ENCODE data around the gene OOSP3. TPM values are rescaled to one million over a fixed set of nuclear protein-coding genes. Genes with fewer than 3 reads are reported as not detected.

Gene OOSP3
- total RNA-seq, 1 donor, result not detected

DNA sequence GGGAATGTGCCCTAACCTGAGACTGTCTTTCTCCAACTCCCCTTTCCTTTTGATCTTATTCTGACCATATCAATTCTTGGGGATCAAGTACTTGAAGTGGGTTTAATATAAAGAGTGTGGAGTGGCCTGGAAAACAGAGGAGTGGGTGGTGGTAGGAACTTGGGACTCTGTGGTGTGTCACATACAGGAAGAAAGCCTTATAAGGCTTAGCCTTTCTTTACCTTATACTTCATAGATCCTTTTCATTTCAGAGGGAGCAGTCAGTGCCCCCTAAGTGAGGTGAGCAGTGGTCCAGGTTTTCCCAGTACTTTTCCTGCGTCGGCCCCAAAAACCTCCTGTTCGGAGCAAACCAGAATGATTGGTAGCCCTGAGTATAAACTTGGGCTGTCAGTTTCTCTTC, 60.1 kb downstream of the OOSP3 start:
- Histone ChIP-seq H3K9me3 (ENCODE audit: low read depth, low read length) (no peaks in the 10 kb centered on the region), H3K4me2 (ENCODE audit: insufficient read depth, low read length) (no peak overlapping the region), H3K79me2 (ENCODE audit: insufficient read depth, low read length) (no peaks in the 10 kb centered on the region), H4K20me1 (ENCODE audit: insufficient read depth, low read length) (no peaks in the 10 kb centered on the region), H3K27ac (ENCODE audit: low read depth, low read length) (no peak overlapping the region), H2AFZ (ENCODE audit: low read length) (no peak overlapping the region), H3K4me3 (ENCODE audit: insufficient read depth, low read length) (no peak overlapping the region), H3K27me3 (ENCODE audit: insufficient read depth, low read length) (no peaks in the 10 kb centered on the region), H3K36me3 (ENCODE audit: insufficient read depth, low read length) (no peaks in the 10 kb centered on the region), H3K4me1 (ENCODE audit: insufficient read depth, low read length) (no peaks in the 10 kb centered on the region)
- TF ChIP-seq, protein P1, sequence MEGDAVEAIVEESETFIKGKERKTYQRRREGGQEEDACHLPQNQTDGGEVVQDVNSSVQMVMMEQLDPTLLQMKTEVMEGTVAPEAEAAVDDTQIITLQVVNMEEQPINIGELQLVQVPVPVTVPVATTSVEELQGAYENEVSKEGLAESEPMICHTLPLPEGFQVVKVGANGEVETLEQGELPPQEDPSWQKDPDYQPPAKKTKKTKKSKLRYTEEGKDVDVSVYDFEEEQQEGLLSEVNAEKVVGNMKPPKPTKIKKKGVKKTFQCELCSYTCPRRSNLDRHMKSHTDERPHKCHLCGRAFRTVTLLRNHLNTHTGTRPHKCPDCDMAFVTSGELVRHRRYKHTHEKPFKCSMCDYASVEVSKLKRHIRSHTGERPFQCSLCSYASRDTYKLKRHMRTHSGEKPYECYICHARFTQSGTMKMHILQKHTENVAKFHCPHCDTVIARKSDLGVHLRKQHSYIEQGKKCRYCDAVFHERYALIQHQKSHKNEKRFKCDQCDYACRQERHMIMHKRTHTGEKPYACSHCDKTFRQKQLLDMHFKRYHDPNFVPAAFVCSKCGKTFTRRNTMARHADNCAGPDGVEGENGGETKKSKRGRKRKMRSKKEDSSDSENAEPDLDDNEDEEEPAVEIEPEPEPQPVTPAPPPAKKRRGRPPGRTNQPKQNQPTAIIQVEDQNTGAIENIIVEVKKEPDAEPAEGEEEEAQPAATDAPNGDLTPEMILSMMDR (IDR thresholded peaks at IDR 0.05; ENCODE audit: extremely low read depth, low read depth, low read length), result no peak
- no peak for DNase-seq (ENCODE audit: insufficient read length, low spot score, missing footprints)

- no peak overlapping the region for H3K27ac ChIP-seq (ENCODE audit: low read depth, low read length)
- no peaks in the 10 kb centered on the region for H3K27me3 ChIP-seq (ENCODE audit: insufficient read depth, low read length)
- H3K79me2 ChIP-seq (ENCODE audit: insufficient read depth, low read length), result no peaks in the 10 kb centered on the region
- no peak overlapping the region for H3K4me3 ChIP-seq (ENCODE audit: insufficient read depth, low read length)
- DNase-seq (ENCODE audit: insufficient read length, low spot score, missing footprints), result no peak
- no peaks in the 10 kb centered on the region for H4K20me1 ChIP-seq (ENCODE audit: insufficient read depth, low read length)
- H3K4me1 ChIP-seq (ENCODE audit: insufficient read depth, low read length), result no peaks in the 10 kb centered on the region
- no peak overlapping the region for H3K4me2 ChIP-seq (ENCODE audit: insufficient read depth, low read length)
- H3K9me3 ChIP-seq (ENCODE audit: low read depth, low read length), result no peaks in the 10 kb centered on the region
- no peak overlapping the region for H2AFZ ChIP-seq (ENCODE audit: low read length)
- TF ChIP-seq, protein P1 (IDR thresholded peaks at IDR 0.05; ENCODE audit: extremely low read depth, low read depth, low read length), result no peak
- no peaks in the 10 kb centered on the region for H3K36me3 ChIP-seq (ENCODE audit: insufficient read depth, low read length)
These were observed 60.9 kb downstream of the OOSP3 start for GRCh38 chr11:59939482-59939881.

DNA sequence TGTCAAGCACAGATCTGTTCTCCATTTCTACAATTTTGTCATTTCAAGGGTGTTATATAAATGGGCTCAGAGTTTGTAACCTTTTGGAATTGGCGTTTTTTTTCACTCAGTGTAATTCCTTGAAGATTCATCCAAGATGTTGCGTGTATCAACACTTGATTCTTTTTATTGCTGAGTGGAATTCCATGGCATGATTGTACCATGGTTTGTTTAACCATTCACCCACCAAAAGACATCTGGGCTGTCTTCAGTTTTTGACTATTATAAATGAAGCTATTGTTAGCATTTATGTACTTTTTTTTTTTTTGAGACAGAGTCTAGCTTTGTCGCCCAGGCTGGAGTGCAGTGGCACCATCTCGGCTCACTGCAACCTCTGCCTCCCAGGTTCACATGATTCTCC, 62.5 kb downstream of the OOSP3 start:
- TF ChIP-seq, protein P1 (IDR thresholded peaks at IDR 0.05; ENCODE audit: extremely low read depth, low read depth, low read length), result no peak
- DNase-seq (ENCODE audit: insufficient read length, low spot score, missing footprints), result no peak
- no peaks in the 10 kb centered on the region for H3K9me3 ChIP-seq (ENCODE audit: low read depth, low read length)
- H3K4me3 ChIP-seq (ENCODE audit: insufficient read depth, low read length), result no peak overlapping the region
- no peaks in the 10 kb centered on the region for H3K36me3 ChIP-seq (ENCODE audit: insufficient read depth, low read length)
- no peak overlapping the region for H3K27ac ChIP-seq (ENCODE audit: low read depth, low read length)
- H3K4me2 ChIP-seq (ENCODE audit: insufficient read depth, low read length), result no peak overlapping the region
- no peaks in the 10 kb centered on the region for H3K79me2 ChIP-seq (ENCODE audit: insufficient read depth, low read length)
- H4K20me1 ChIP-seq (ENCODE audit: insufficient read depth, low read length), result no peaks in the 10 kb centered on the region
- no peaks in the 10 kb centered on the region for H3K27me3 ChIP-seq (ENCODE audit: insufficient read depth, low read length)
- H3K4me1 ChIP-seq (ENCODE audit: insufficient read depth, low read length), result no peaks in the 10 kb centered on the region
- H2AFZ ChIP-seq (ENCODE audit: low read length), result no peak overlapping the region

- Histone ChIP-seq H3K79me2 (ENCODE audit: insufficient read depth, low read length) (no peaks in the 10 kb centered on the region), H3K9me3 (ENCODE audit: low read depth, low read length) (no peaks in the 10 kb centered on the region), H3K4me1 (ENCODE audit: insufficient read depth, low read length) (no peaks in the 10 kb centered on the region), H3K4me3 (ENCODE audit: insufficient read depth, low read length) (no peak overlapping the region), H3K27me3 (ENCODE audit: insufficient read depth, low read length) (no peaks in the 10 kb centered on the region), H4K20me1 (ENCODE audit: insufficient read depth, low read length) (no peaks in the 10 kb centered on the region), H3K27ac (ENCODE audit: low read depth, low read length) (no peak overlapping the region), H3K4me2 (ENCODE audit: insufficient read depth, low read length) (no peak overlapping the region), H2AFZ (ENCODE audit: low read length) (no peak overlapping the region), H3K36me3 (ENCODE audit: insufficient read depth, low read length) (no peaks in the 10 kb centered on the region)
- no peak for DNase-seq (ENCODE audit: insufficient read length, low spot score, missing footprints)
- TF ChIP-seq, protein P1 (IDR thresholded peaks at IDR 0.05; ENCODE audit: extremely low read depth, low read depth, low read length), result no peak
These were observed 65.6 kb downstream of the OOSP3 start for GRCh38 chr11:59943997-59944714.
